NCI-H1105 treated with DMSO at 0.1 percent for 48 hours (cell line): ENCODE data around the gene FAM168A.

ENCODE experiments used
- DNase-seq: peaks from one replicate; lab custom pipeline; 2025; lab: John Stamatoyannopoulos, UW

FAM168A gene

GRCh38 chr11:73388265-73389133 is 209.4 kb downstream of the FAM168A start:
- DNase-seq = no peak

DNA sequence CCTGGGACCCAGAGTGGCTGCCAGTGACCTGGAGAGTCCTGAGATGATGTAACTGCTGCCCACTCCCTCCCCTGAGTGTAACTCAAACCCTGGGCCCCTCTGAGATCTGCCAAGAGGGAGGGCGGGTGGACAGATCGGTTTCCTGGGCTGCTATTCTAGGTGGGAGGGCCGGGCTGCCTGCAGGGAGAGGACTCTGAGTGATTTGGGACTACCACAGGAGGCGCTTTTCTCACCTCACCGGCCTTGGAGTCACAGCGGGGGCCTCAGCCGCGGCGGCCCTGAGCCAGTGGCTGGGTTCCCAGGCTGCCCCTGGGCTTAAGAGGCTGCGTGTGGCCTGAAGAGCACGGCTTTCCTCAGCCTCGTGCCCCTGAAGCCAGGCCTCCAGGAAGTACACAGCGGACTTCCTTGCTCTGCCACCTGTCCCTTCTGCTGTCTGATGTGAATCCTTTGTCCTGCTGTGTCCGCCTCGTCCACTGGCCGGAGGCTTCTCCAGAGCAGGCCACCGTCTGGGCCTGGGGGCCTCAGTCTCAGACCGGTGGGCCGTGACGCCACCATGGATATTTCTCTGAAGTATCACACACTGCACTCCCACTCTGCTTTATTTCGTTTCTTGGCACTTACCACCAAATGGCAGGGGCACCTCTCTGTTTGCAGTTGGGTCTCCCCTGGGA is 210.2 kb downstream of the FAM168A start:
- DNase-seq = no peak

DNA sequence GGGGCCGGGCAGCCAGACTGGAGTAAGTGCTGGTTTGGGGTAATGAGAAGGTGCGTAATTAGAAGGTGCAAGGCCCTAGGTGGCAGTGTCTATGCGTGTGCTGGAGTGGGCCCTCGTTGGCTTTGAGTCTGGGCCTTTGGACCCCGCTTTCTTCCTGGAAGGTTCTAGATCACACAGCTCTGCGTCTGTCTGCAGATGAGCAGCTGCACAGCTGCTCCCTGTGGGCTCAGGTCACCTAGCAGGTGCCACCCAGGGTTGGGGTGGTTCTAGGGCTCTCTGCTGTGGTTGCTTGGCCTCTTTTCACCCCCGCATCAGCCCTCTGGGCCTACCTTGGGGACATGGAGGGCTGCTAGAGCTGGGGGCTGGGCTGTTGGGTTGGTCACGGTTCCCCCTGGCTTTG is 211.4 kb downstream of the FAM168A start:
- DNase-seq = no peak

DNA sequence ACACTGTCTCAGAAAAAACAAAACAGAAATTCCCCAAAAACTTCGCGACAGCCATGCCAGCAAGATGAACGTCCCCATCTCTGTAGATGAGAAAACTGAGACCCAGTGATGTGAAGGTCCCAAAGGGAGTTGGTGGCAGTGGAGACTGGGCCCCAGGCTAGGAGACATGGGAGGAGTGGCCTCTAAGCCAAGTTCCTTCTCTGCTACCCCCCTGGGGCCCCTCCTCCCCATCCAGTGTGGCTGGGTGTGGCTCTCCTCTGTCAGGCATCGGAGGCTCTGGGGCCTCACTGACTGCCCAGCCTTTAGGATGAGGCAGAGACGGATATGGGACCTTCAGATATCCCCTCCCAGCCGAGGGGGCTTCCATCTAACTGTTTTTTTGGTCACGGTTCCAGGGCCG is 211.9 kb downstream of the FAM168A start:
- no peak for DNase-seq

DNA sequence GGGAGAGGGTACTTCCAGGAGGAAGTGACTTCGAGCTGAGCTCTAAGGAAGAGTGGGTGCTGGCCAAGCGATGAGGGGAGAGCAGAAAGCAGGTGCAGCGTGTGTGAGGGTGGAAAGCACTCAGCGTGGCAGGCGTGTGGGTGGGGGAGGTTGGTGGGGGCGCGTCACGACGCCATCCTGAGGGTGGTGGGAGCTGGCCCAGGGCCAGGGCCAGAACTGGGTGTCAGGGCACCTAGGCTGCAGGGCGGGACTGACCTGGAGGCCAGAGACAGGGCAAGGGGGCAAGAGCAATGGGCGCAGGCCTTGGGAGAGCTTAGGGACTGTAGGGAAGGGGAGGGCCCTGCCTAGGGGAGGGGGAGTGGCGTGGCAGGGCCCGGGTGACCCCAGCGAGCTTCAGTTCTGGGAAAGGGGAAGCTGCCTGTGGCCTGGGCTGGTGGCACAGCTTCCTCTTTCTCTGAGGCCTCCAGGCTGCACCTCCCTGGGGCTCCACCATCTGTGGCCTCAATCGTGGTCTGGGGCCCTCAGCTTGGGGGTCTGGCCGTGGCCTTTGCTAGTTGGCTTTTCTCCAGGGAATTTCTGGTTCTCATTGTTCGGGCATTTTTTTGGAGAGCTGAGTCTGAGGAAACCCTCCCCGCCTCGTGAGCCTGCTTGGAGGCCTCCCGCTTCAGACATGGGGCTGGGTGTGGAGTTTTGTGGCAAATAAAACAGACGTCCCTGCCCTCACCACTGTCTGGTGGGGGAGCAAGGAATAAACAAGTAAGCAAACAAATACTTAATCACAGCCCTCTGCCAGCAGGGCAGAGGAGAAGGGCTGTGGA is 212.8 kb downstream of the FAM168A start:
- no peak for DNase-seq

DNA sequence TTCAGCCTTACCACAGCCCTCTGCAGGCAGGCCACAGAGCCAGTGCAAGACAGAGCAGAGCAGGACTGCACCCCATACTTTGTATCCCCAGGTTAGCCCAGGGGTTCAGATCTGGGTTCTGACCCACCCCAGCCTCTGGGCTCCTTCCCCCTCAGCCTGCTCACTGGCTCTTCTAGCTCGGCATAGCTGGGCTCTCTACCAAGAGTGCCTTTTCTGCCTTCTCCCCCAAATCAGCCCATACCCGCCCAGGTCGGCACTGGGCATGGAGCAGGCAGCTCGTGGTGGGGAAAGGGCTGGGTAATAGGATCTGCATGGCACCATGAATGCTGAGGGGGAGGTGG is 213.4 kb downstream of the FAM168A start:
- no peak for DNase-seq

DNA sequence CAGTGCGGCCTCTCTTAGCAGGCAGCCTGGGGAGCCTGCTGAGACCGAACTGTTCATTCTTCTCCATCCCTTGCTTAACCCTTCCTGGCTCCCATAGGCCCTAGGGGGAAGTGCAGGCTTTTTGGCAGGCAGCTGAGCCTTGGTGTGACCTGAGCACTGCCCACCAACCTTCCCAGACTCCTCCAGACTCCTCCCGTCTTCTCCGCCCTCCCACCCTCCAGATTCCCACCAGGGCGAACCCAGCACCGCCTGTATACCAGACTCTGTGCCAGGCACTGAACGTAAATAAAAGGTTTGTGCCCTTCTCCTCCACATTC is 213.8 kb downstream of the FAM168A start:
- DNase-seq = no peak

GRCh38 chr11:73383249-73384124 is 214.4 kb downstream of the FAM168A start:
- no peak for DNase-seq

DNA sequence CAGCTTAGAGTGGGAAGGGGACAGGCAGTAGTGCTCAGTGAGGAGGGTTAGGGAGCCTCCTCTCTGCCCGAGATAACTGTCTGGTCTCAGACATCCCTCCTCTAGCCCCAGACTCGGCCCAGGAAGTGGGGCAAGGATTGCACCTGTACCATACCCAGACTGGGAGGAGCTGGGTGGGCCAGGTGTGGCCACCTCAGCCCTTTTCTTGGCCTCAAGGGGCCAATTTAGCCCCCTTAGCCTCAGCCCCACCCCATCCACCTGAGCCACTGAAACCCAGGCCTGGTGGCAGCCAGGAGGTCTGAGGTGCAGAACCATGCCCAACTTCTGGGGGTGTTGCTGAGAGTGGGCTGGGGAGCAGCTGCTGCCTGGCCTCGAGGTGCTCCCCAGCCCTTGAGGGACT is 215.2 kb downstream of the FAM168A start:
- no peak for DNase-seq

- no peak for DNase-seq
Observed at GRCh38 chr11:73382183-73382582, 215.7 kb downstream of the FAM168A start.

DNA sequence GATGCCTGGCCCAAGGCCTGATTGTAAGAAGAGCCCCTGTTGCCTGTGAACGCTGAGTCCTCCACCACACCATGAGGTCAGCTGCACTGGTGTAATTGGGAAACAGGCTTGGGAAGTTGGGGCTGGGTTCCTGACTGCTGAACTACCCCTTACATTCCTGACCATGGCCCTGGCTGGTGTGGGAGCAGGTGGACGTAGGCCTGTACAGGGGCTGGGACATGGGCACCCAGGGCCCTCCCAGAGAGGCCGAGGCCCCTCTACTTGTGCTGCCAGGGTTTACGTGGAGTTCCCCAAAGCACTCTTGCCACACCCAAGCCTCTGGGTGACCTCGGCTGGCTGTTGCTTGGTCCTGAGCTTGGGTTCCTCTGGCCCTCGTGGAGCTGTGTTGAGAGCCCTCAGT is 216.3 kb downstream of the FAM168A start:
- no peak for DNase-seq

GRCh38 chr11:73380897-73381410 is 217.0 kb downstream of the FAM168A start:
- DNase-seq = no peak

DNA sequence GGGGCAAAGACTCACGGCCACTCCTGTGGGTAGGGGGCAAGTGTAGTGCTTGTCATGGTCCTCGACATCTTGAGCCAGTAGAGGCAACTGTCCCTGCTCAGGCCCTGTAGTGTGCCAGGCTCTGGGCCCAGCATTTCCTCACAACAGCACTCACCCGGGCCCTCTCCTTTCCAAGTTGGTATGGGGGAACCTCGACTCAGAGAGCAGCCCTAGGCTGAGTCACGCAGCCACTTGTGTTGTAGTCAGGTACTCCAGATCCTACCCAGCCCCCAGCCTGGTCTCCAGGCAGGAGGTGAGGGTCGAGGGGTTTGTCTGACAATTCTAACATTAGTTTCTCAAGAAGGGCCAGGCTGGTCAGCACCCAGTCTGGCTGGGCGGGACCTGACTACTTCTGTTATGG is 217.6 kb downstream of the FAM168A start:
- no peak for DNase-seq

DNA sequence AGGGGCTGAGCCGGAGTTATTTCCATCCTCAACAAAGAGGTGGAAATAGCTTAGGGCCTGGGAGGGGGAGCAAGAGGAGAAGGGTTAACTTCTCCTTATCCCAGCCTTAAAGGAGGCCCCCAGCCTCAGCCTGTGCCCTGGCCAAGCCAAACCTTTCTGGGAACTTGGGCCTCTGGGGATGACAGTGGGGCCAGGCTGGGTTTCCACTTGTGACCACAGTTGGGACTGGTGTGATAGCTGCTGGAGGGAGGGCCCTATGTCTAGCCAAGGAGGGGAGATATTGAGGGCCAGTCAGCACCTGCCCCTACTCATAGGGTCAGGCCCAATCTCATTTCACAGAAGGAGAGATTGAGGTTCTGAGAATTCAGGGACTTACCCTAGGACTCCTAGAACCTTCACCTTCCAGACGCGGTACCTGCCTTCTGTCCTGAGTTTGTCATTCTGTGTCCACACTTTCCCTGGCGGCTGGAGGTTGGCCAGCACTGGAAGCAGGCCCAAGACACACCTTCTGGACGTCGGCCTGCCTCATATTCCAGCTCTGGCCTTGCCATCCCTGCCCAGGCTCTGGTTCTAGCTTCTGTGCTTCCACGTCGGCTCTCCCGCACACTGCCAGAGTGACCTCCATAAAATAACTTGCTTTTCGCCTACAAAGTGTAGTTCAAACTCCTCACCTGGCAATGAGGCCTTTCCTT is 218.6 kb downstream of the FAM168A start:
- DNase-seq = no peak

GRCh38 chr11:73376803-73377629 is 220.9 kb downstream of the FAM168A start:
- peak; percentile 26 for DNase-seq

DNA sequence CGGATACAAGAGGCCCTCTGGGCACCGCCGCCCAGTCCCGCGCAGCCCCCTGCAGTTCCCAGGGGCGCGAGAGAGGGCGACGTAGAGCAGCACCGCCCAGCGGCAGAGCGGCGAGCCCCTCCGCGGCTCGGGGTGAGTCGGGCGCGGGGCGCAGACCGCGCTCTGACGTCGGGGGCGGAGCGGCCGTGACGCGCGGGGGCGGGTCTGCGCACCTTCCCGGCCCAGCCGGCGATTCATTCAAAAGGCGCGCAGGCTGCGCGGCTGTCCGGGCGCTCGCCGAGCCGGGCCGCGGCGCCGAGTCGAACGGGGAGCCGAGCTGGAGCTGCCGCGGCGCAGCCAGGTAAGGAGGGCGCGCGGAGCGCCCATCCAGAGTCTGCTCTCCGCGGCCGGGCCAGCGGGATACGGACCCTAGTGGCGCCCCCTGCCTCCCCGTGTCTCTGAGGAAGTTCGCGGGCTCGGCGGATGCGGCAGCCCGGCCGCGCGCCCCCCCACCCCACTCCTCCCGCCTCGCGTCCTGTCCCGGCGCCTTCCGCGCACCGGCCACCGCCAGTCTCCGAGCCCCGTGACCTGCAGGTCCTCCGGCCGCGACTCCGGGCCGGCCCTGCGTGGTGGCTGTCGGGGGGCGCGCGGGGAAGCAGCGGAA is 221.6 kb downstream of the FAM168A start, which contains the start of gene RELT:
TSS of gene RELT (plus strand) at position 240 of the 643 bp plus-strand sequence. CDS start 12,738 bp downstream, outside the sequence.
- peak; percentile 86 for DNase-seq

DNA sequence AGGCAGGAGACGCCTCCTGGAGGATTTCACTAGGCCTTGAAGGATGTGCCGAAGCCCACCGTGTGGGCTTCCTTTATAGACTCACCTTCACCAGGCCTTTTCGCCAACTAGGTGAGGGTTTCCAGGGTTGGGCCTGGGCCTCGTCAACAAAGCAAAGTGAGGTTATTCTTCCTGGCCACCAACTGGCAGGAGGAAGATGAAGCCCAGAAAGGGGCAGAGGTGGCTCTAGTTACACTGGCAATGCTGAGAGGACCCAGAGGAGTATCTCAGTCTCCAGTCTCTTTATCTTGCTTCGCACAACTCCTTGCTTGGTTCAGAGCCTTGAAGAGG is 222.1 kb downstream of the FAM168A start:
- DNase-seq = no peak

- DNase-seq = no peak
Observed at GRCh38 chr11:73374151-73374550, 223.8 kb downstream of the FAM168A start.

- DNase-seq = no peak
Observed at GRCh38 chr11:73372375-73372993, 225.4 kb downstream of the FAM168A start.
